PC-9 (cell line): ENCODE data around the gene ROBO2. TPM values are rescaled to one million over a fixed set of nuclear protein-coding genes. Genes with fewer than 3 reads are reported as not detected.

Experiments
- BruUV-seq: library from RNA; stranded (reverse); fragments of 400-500 nt; replicated peaks from 2 replicates; lab custom pipeline; 2021; lab: Mats Ljungman, UMichigan
- CTCF ChIA-PET: fragments of 300-600 bp; sonication (Branson Sonifier 250); formaldehyde crosslinking; loops from one replicate; lab custom pipeline; 2022; ENCODE audit warnings: antibody characterized with exemption; lab: Charles Lee
- POLR2A ChIA-PET: fragments of 300-600 bp; sonication (Branson Sonifier 250); formaldehyde crosslinking; loops from one replicate; lab custom pipeline; 2022; ENCODE audit warnings: antibody characterized with exemption; ENCODE audit not compliant: unreplicated experiment; lab: Charles Lee
- DNase-seq, 2 experiments: peaks; one replicate each; pipeline versions ENCODE4 v3.0.0 to v3.0.0-alpha.2; 2015 to 2022; ENCODE audit warnings: mixed read lengths in 1 of 2
- H2AFZ ChIP-seq: fragments of 200-600 bp; sonication (generic); 2 replicates; pipeline ENCODE4 v1.8.1; 2017; ENCODE audit warnings: antibody characterized with exemption
- H3F3A ChIP-seq: fragments of 200-600 bp; sonication (generic); 2 replicates; pipeline ENCODE4 v1.8.1; 2017; ENCODE audit warnings: antibody characterized with exemption, mild to moderate bottlenecking, low read depth; ENCODE audit not compliant: insufficient read depth
- H3K27ac ChIP-seq: fragments of 200-600 bp; sonication (generic); 2 replicates; pipeline ENCODE4 v1.6.1; 2016; ENCODE audit warnings: mixed run types
- H3K27me3 ChIP-seq: fragments of 200-600 bp; sonication (generic); 2 replicates; pipeline ENCODE4 v1.6.1; 2016; ENCODE audit warnings: low read depth, mixed run types; ENCODE audit not compliant: insufficient read depth
- H3K36me3 ChIP-seq: fragments of 200-600 bp; sonication (generic); 2 replicates; pipeline ENCODE4 v1.6.1; 2016; ENCODE audit warnings: low read depth, mixed run types
- H3K4me1 ChIP-seq: fragments of 200-600 bp; sonication (generic); replicated peaks from 2 replicates; pipeline ENCODE4 v1.6.1; 2016; ENCODE audit warnings: mixed run types; ENCODE audit not compliant: insufficient read depth
- H3K4me2 ChIP-seq: fragments of 200-600 bp; sonication (generic); 2 replicates; pipeline ENCODE4 v1.6.1; 2017; ENCODE audit warnings: mixed run types
- H3K4me3 ChIP-seq: fragments of 200-600 bp; sonication (generic); 2 replicates; pipeline ENCODE4 v1.6.1; 2016; ENCODE audit warnings: mixed run types
- H3K79me2 ChIP-seq: fragments of 200-600 bp; sonication (generic); 2 replicates; pipeline ENCODE4 v1.6.1; 2017; ENCODE audit warnings: low read depth, mixed run types
- H3K9me2 ChIP-seq: fragments of 200-600 bp; sonication (generic); 2 replicates; pipeline ENCODE4 v1.8.1; 2017; ENCODE audit warnings: mild to moderate bottlenecking; ENCODE audit not compliant: insufficient read depth
- H3K9me3 ChIP-seq: fragments of 200-600 bp; sonication (generic); 2 replicates; pipeline ENCODE4 v1.8.1; 2016; ENCODE audit warnings: low read depth; ENCODE audit not compliant: insufficient read depth
- H4K20me1 ChIP-seq: fragments of 200-600 bp; sonication (generic); 2 replicates; pipeline ENCODE4 v1.8.1; 2017; ENCODE audit not compliant: insufficient read depth
- EZH2 ChIP-seq: fragments of 200-600 bp; sonication (generic); IDR thresholded peaks from 2 replicates; pipeline ENCODE4 v1.8.0; 2017; ENCODE audit warnings: antibody characterized with exemption, low read depth
- intact Hi-C: fragments of 100-400 bp; cut with micrococcal nuclease; formaldehyde crosslinking; loops from one replicate; pipeline ENCODE4 v1.10.0; 2022; ENCODE audit not compliant: unreplicated experiment
- total RNA-seq: library from RNA; stranded (reverse); gene quantifications from 2 replicates; pipeline ENCODE4 v1.2.3, GENCODE V29; 2021
- TF ChIP-seq, protein P1 (sequence below): fragments of 200-600 bp; sonication (generic); conservative IDR thresholded peaks from 2 replicates; pipeline ENCODE4 v1.6.1; 2017; ENCODE audit warnings: mixed run types, antibody characterized with exemption, mild to moderate bottlenecking, moderate library complexity

The ROBO2 gene
- total RNA-seq, 1 experiment from 2014 or later: 0.39 TPM

DNA sequence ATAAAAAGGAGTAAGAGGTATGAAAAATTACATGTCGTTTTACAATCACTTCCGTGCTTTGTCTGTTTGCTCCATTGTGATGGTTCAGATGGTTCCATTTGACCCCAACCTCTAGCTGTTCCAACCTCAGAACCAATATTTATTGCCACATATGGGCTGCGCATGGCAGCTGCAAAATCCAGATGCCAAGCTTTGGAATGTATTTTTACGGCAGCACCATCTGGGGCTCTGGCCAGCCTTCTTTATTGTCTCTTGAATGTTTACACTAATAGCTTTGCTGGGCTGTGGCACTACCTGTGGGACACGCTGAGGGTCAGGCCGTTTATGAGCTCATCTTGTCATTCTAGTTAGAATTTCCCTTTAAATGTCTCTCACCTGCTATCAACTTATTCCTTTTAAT, 219.8 kb downstream of the ROBO2 start:
- TF ChIP-seq, protein P1, sequence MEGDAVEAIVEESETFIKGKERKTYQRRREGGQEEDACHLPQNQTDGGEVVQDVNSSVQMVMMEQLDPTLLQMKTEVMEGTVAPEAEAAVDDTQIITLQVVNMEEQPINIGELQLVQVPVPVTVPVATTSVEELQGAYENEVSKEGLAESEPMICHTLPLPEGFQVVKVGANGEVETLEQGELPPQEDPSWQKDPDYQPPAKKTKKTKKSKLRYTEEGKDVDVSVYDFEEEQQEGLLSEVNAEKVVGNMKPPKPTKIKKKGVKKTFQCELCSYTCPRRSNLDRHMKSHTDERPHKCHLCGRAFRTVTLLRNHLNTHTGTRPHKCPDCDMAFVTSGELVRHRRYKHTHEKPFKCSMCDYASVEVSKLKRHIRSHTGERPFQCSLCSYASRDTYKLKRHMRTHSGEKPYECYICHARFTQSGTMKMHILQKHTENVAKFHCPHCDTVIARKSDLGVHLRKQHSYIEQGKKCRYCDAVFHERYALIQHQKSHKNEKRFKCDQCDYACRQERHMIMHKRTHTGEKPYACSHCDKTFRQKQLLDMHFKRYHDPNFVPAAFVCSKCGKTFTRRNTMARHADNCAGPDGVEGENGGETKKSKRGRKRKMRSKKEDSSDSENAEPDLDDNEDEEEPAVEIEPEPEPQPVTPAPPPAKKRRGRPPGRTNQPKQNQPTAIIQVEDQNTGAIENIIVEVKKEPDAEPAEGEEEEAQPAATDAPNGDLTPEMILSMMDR: no peak
- no peak for TF ChIP-seq EZH2
- H3K36me3 ChIP-seq: no peaks in the 10 kb centered on the region
- DNase-seq: no peak
- H2AFZ ChIP-seq: no peak overlapping the region
- ChIA-PET POLR2A (no interaction called here), CTCF (interaction anchor here (0.6 kb wide), 1 partner anchor 746 kb away, joined by 3 read pairs; no protein-coding TSS in a partner anchor)
- H3K9me2 ChIP-seq: no peaks in the 10 kb centered on the region
- H3K4me1 ChIP-seq: no peaks in the 10 kb centered on the region
- no peaks in the 10 kb centered on the region for H4K20me1 ChIP-seq
- no peak overlapping the region for H3K4me3 ChIP-seq
- BruUV-seq: no TSS peak
- no peak overlapping the region for H3K27ac ChIP-seq
- H3K9me3 ChIP-seq: no peaks in the 10 kb centered on the region
- no peaks in the 10 kb centered on the region for H3K79me2 ChIP-seq
- intact Hi-C loops: no loop called here
- no peaks in the 10 kb centered on the region for H3F3A ChIP-seq
- H3K4me2 ChIP-seq: no peak overlapping the region
- H3K27me3 ChIP-seq: no peaks in the 10 kb centered on the region

GRCh38 chr3:77262361-77262760, 222.5 kb downstream of the ROBO2 start:
- intact Hi-C loops: no loop called here

DNA sequence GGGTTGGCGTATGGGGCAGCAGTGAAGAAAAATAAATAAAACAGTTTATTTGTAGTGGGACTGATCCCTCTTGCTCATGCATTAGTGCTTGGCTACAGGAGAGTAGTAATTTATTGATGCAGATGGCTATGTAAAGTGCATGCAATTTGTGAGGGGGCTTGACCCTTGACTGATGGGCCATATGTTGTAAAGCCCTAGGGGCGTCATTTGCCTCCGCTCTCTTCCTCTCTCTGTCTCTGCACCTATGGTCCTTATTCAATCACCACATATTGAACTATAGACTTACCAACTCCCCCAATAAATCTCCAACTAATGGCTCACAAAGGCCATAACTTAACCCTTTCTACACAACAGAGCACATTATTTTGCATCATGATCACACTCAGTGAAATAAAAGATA, 227.7 kb downstream of the ROBO2 start:
- Histone ChIP-seq H4K20me1 (no peaks in the 10 kb centered on the region), H3K9me3 (no peaks in the 10 kb centered on the region), H3K27ac (no peak overlapping the region), H3K79me2 (no peaks in the 10 kb centered on the region), H3K4me1 (no peaks in the 10 kb centered on the region), H2AFZ (no peak overlapping the region), H3F3A (no peaks in the 10 kb centered on the region), H3K4me2 (no peak overlapping the region), H3K9me2 (no peaks in the 10 kb centered on the region), H3K27me3 (no peaks in the 10 kb centered on the region), H3K36me3 (no peaks in the 10 kb centered on the region), H3K4me3 (no peak overlapping the region)
- TF ChIP-seq, protein P1: no peak
- TF ChIP-seq EZH2: no peak
- ChIA-PET POLR2A (no interaction called here), CTCF (no interaction called here)
- DNase-seq: no peak
- intact Hi-C loops: no loop called here
- BruUV-seq: no TSS peak

More at GRCh38 chr3:77262361-77262760, 222.5 kb downstream of the ROBO2 start:
- Histone ChIP-seq H3K36me3 (no peaks in the 10 kb centered on the region), H2AFZ (no peak overlapping the region), H3K27me3 (no peaks in the 10 kb centered on the region), H3F3A (no peaks in the 10 kb centered on the region), H3K4me3 (no peak overlapping the region), H3K79me2 (no peaks in the 10 kb centered on the region), H3K27ac (no peak overlapping the region), H3K4me1 (no peaks in the 10 kb centered on the region), H3K9me3 (no peaks in the 10 kb centered on the region), H3K9me2 (no peaks in the 10 kb centered on the region), H4K20me1 (no peaks in the 10 kb centered on the region), H3K4me2 (no peak overlapping the region)
- no peak for DNase-seq
- BruUV-seq: no TSS peak
- no peak for TF ChIP-seq EZH2
- TF ChIP-seq, protein P1: no peak
- ChIA-PET POLR2A (no interaction called here), CTCF (no interaction called here)
